ENCODE results near the gene ZNF438.

Gene ZNF438

DNA sequence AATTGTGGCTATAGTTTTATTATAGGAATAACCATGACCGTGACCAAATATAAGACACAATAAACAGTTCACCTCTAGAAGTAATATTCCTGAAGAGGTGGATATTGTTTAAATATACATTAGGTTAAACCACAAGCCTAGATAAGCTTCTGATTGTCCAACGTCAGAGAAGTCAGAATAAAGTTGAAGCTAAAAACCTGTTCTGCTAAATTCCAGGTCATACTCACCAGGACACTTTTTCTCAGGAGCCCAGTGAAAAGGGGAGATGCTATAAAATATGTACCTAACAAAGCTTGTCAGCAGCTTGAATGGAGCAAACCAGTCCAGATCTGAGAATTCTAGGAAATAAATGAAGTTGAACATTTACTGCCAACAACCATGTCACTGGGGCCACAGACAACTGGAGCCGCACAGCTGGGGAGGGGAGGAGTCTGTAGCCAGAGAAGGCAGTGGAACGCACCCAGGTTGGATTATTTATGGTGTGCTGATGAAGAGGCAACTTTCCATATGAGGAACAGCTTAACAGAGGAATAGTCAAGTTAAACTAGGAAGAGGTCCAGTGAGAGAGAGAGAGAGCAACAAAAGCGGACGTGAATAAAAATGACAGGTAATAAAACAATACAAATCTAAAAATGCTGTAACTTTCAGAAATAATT lies 191.1 kb downstream of the ZNF438 start:
- no peak for DNase-seq

DNA sequence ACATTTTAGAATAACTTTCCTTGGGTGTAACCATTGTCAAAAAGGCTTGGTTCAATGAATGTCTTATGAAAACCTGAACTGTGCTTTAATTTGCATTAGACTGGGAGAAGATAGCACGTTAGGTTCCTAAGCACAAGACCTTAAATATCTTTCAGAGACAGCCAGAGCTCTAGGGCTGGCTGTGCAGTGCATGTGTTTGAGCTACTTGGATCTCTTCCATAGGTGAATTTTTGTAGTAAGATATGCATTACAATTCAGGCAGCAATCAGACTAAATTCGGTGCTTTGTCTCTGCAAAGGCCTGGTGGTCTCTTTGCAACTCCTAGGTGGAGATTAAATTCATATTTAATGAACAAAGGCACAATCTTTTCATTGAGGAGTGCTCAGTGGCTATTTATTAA lies 192.0 kb downstream of the ZNF438 start:
- no peak for DNase-seq

DNA sequence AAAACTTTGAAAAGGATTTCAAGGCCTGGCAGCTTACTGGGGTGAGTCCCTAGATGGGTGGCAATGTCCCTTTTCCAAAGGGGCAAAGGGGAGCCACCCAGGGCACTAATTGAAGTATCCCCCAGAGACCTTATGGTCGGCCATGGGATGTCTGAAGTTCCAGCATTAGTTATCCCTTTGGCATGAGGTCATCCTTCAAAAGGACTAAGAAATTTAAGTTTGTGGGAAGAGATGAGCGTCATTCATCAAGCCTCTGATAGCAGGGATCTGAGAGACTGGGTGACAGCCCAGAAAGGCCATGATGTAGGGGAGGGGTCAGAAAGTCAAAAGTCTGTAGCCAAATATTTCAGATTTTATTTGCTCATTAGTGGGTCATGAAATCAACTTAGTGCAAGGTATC lies 195.3 kb downstream of the ZNF438 start:
- no peak for DNase-seq

DNA sequence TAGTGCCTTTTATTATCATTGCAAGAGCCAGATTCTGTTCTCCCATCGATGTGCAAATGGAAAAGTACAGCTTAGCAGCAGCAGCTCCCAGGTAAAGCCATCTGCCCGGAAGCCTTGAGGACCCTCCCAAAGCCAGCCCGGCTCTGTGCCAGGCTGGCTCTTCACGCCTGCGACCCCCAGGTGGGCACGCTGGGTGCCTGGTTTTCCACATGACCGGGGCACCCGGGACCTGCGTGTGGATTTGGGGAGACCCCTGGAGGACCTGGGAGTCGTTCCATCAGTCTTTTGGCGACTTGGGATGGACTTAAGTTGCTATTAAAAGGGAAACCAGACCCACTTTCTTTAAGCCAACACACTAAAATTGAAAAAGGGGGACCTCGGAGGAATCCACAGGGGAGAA lies 196.5 kb downstream of the ZNF438 start:
- no peak for DNase-seq

DNA sequence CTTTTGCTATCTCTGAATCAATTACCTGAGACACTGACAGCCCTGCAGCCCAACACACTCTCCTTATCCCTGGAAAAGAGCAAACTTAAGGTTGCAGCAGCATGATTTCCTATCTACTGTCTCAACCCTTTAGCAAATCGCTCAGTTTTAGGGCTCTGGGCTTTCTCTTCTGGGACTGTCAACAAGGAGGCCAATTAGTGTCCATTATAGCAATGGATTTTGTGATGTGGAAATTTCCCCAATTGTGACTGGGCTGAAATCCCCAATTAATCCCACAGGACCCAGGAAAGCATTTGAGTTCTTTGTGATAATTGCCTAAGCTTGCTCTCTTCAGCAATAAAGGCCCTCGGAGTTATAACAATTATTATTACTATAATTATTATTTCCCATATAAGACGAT lies 197.0 kb downstream of the ZNF438 start:
- no peak for DNase-seq

DNA sequence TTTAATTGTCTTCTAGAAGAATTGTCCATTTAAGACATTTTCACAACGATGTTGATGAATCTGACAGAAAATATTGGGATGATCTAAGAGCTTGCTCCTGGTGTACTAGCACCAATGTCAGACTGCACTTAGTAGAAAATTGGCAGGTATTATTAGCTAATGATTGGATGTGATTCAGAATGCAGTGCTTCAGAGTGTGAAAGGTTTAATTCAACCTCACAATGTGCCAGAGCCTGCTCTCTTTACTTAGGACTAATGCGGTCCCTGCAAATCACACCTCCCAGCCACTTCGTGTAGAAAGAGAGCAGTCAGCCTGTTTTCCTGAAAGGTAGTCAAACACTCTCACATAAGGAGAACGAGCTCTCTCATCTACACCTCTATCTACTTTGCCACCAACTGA lies 197.5 kb downstream of the ZNF438 start:
- no peak for DNase-seq

DNA sequence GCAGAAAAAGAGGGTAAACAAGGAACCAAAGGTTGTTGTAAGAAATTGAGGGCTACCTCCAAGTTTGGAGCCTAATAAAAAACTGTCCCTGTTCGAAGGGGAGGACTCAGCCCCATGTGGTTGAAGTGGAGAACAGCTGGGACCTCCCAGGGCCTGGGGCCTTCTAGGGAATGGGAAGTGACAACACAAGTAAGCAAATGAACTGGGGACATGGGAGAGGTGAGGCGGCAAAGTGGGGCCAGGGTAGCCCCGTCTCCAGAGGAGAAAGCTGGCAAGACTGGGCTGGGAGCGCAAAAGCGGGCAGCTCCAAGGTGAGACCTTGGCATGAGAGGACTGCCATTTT lies 198.1 kb downstream of the ZNF438 start:
- DNase-seq: peak; percentile 29

DNA sequence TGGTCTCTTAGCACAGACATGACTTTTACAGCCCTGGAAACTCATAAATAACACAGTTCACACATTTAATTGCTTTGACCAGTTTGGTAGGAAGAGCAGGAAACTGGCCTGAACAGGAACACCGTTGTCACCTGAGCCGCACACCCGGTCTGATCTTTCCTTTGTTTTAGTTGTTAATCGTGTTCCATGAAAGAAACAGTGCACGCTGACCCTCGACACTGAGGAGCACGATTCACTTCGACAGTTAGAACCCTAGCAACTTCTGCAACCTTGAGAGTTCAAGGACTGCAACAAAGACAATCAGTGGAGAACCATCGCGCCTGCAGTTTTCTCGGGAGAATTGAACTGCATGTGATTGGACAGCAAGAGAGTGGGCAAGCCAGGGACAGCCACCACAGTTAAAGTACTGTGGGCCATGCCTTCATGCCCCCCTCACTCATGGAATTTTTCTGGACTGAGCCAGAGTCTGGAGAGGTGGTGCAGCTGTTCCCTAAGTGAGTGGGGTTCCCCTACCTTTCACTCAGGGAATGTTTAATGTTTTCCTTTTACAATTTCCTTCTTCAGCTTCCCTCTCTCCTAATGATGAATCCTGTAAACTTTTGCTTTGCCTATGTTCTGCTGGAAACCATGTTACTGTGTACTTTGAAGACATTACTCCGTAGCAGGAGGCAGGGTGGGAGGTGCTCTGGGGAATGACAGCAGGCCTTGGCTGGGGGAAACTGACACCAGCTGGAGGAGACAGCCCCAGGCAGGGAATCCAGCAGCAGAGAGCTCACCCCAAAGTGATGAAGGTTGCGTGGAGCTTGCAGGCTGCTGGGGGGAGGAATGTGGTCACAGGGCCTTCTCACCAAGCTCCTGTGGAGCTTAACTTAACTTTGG lies 198.7 kb downstream of the ZNF438 start:
- no peak for DNase-seq

DNA sequence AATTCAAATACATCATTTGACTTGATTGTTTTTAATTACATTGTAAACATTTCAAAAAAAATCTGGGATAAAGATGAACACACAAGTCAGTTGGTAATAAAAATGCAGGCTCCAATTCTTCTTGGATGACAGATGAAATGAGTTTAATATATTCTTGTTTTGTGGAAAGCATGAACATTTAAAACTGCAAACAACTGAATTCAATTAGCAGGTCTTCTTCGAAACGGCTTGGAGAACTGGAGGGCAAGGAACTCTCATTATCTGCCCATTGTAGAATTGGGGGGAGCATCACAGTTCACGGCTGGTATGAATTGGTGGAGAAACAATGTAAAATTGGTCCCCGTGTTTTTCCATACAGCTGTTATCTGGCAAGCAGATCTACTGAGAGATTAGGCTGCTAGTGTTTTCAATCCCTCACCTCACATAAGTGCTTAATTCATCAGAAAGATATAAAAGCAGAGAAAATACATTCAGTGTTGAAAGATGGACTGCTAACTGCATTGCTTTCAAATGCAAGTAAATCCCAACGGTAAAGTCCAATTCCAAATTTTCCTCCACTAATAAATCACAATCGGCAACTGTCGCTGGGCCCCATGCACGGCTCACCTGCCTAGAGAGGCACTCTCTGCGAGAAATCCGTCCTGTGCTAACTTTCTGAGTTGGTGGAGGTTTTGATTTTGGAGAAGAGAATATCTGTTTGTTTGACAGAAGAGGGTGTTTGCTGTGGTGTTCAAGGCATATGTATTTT lies 199.5 kb downstream of the ZNF438 start:
- DNase-seq: no peak

DNA sequence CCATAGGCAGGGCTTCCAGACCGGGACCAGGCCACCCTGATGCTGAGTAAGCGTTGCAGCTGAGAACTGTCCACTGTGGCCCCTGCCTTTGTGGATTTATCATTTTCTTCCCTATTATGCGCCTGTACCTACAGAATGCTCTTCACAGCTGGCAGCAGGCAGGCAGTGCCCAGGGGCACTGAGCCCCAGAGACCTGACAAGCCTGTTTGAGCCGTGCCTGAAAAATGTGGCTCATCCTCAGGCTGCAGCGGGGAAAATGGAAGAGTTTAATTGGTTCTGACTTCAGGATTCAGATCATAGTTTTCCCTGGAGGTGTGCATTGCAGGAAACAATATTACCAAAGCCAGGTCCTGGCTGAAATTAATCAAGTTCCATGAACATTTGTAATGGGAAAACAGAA lies 200.2 kb downstream of the ZNF438 start:
- no peak for DNase-seq

DNA sequence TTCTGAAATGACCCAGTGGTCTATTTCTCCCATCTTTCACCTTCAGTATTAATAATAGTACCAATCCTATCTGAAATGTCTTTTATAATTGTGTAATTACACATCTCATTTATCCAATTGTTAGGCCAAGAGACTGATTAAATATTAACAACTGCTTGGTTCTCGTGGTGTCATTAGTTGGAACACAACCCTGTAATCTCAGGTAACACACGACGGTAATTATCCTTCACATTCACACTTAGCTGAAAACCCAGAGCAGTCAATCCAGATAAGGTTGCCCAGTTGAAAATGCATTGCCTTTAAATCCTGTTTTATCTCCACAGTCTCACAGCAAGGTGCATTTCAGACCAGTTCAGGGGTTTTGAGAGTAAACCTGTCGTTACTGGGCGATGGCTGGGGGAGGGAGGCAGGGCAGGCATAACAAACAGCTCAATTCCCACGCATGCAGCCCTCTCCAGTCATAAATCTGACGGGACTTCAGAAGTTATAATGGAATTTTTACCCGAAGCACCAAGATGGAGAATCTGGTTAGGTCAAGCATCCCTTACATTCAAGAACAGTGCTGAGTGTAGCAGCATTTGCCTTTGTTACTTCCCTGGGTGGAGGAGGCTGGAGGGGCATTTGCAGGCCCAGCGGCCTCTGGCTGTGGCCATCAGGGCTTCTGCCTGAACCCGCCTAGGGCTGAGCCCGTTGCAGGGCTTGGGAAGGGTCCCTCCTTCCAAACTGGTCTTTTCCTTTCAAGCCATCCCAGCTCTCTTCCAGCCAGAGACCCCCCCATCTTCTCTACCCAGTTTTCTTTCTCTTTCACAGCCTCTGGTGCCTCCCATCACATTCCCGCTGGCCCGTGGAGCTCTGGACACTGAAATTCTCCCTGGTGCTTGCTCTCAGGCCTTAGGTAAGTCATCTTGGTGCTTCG lies 201.1 kb downstream of the ZNF438 start:
- DNase-seq: peak; percentile 42

DNA sequence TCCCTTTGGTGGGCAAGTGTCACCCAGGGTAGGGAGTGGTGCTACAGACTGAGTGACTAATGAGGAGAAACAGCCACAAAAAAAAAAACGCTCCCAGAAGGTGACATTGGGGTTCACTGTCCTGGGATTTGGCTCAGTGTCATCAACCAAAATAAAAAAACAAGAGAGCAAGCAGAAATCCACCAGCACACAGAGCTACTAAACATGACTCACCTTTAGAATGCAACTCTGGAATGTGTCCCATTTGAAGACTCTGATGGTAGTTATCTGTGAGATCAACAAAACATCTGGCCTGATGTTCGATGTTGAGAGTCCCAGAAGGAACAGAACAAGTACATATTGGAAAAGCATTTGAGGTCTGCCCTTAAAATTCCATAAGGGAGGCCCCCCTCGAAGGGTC lies 201.8 kb downstream of the ZNF438 start:
- no peak for DNase-seq

DNA sequence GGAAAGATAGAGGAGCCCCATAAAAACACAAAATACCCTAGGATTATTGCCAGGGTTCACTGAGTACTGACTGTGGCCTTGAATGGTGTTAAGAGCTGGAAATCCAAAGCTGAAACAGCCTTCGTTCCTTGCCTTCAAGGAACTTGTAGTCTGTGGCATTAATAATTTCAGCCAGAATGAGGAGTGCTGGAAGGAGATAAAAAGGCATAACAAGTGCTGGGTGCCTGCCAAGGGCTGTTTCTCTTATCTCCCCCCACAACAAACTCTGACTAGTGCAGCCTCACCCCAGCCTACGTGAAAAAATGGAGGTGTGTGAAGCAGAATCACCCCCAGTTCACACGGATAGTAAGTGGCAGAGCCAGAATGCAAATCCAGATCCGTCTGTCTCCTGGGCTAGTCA lies 203.0 kb downstream of the ZNF438 start:
- DNase-seq: peak; percentile 97

DNA sequence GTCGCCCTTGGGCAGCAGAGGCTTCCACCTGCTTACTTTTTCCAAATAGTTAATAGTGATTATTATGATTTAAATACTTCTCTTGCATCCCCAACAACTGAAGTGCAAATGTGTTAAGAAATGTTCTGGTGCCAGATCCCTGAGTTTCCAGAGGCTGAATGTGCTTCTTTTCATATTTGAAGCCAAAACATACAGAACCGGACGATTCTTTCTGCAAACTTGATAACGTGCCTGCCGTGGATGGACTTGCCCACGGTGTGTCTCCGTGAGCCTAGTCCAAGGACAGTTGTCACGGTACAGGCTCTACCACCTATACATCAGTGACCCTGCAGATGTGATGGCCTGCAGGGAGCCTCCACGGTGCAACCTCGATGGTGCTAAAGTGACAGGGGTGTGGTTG lies 203.5 kb downstream of the ZNF438 start:
- DNase-seq: no peak

DNA sequence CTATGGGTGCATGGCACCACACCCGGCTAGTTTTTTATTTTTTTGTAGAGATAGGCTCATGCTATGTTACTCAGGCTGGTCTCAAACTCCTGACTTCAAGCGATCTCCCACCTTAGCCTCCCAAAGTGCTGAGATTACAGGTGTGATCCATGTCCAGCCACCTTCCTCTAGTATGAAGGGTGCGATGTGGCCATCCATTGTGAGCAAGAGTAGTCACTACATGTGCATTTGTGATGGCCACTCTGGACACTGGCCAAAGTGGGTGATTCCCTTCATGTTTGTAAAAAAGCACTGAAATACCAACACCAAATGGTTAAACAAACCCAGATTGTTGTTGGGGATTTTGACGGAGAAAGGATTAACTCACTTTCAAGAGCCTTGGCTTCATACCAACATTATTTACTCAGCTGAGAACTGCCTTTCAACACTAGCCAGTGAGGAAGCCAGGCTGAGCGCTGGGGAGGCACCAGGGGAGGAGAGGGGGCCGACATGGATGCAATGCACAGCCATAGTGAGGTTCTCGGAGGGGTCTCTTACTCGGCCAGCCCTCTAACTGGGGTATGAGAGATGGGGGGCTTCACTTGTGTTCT lies 204.0 kb downstream of the ZNF438 start:
- DNase-seq: no peak

DNA sequence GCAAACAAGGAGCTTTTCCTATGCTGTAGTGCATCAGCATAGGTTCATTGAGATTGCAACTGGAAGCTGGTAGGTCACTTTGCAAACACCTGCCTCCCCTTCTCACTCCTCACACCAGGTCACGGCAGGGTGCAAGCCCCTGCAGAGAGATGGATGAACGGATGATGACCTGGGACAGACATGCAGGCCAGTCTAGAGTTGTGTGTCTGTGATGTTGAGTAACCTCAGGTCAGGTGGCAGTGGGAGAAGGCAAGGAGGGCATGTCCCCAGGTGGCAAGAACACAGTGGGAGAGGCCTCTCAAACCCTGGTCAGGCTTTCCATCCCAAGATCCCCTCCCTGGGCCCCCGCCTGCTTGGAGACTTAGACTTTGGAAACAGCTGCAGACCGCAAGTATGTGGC lies 205.0 kb downstream of the ZNF438 start:
- DNase-seq: no peak

DNA sequence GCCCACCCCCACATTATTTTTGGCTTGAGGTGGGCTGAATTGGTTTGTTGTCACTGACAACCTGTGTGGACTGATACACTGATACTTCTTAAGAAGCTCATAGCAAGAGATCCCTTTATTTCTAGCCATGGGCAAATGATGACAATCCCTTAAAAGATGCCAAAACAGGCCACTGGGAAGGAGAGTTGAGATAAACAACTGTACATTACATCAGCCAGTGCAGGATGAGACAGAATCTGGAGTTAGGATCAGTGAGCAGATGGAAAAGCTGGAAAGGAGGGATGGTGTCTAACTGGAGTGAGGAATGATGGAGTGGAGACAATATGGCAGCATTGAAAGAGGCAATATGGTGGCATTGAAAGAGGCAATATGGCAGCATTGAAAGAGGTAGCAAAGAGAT lies 206.2 kb downstream of the ZNF438 start:
- no peak for DNase-seq

DNA sequence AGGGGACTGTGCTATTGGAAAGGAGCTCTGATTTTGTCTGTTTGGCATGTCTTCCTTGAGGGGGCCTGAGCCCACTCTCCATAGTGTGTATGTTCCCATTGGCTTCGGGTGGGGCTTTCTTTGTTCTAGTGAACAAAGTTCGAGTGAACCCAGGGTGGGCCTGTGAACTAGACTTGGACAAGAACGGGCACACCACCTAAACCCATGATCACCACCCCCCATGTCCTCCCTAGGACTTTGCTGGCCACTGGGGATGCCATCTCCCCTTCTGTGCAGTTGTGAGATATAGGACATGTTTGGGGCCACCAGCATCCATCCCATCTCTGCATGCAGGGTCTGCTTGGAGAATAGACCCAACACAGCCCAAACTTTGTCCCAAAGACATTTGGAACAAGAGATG lies 206.6 kb downstream of the ZNF438 start:
- DNase-seq: no peak

DNA sequence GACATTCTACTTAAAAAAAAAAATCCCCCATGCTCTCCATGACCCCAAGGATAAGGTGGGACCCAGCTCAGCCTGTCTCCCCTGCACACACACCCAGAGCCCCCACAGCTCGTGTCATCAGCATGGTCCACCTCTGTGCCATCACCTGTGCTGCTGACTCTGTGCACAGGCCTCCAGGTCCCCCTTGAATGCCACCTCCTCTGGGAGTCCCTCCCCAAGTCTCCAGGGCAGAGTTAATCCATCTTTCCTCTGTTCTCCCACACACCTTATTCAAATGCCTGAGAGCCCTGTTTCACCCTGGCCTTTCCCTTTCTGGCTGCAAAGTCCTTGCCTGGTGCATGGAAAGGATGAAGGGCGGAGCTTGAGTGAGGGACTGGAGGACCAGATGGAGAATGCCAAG lies 208.0 kb downstream of the ZNF438 start:
- no peak for DNase-seq

DNA sequence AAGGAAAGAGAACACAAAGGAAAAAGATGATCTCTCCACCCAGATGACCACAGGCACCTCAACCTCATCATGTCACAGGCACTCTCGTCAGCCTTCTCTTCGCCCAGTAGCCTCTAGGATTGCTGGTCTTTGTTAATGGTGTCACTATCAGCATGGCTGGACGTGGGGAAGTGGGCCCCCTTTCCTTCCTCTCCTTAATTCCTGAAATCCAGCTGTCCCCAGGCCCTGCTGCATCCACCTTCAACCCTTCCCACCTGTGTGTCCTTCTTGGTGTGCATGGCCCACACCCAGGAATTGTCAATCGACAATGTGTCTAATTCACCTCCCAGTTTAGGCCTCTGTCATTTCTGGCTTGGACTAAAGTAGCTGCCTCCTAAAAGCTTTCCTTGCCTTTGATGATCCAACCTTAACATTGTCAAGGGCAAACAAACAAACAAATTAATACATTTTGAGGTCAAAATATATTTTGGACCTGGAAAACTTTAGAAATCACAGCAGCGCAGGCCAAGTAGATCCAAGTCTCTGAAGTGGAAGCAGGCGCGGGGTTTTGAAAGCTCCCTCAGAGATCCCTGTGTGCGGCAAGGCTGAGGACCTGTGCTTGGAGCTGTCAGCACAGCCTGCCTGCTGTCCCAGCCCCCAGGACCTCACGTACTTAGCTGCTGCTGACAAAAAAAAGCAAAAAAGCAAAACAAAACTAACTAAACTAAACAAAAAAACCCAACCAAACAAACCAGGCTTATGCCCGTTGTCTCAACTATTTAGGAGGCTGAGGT lies 208.8 kb downstream of the ZNF438 start:
- no peak for DNase-seq

DNA sequence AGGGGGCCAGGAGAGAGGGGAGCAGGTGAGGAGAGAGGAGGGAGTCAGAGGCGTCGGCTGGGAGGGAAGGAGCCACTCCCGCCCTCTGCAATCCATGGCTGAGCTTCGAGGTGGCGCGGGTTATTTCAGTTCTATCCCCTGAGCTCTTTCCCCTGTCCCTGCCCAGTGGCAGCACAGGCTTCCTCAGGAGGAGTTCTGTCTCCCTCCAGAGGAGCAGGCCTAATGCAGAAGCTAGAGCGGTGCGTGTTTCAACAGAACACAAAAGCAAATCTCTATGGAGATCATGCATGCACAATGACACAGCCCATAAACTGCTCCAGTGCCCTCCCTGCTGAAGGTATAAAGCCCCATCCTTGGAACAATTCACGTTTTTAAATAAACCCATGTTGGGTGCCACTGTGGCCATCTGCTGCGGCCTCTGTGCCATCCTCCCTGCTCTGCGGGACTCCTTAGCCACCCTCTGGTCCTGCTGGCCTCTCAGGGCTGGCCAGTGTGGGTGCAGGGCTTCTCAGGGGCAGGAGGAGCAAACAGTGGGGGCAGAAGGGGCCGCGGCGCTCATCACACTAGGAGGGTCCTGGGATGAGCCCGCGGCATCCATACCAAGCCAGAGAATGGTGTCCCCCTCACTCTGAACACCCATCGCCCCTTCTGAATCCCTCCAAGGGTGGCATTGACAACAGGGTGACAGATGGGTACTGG lies 209.5 kb downstream of the ZNF438 start:
- DNase-seq: peak; percentile 30

All from hematopoietic multipotent progenitor cell treated with erythropoietin and hydrocortisone succinate and interleukin-3 and kit ligand, for 6 days (in vitro differentiated cells).